ENCODE measurements around the gene SDK1.

The SDK1 gene

GRCh38 chr7:4268040-4268965 lies 967.3 kb downstream of the SDK1 start:
- no peak for DNase-seq

GRCh38 chr7:4269086-4269485 lies 968.0 kb downstream of the SDK1 start:
- DNase-seq = no peak

- no peak for DNase-seq
These were observed 968.7 kb downstream of the SDK1 start for GRCh38 chr7:4269746-4270145.

GRCh38 chr7:4270268-4270667 lies 969.2 kb downstream of the SDK1 start:
- no peak for DNase-seq

GRCh38 chr7:4270941-4271715 lies 970.1 kb downstream of the SDK1 start:
- no peak for DNase-seq

- DNase-seq = no peak
These were observed 970.6 kb downstream of the SDK1 start for GRCh38 chr7:4271716-4272015.

- DNase-seq = no peak
These were observed 971.1 kb downstream of the SDK1 start for GRCh38 chr7:4272141-4272540.

GRCh38 chr7:4273566-4274230 lies 972.6 kb downstream of the SDK1 start:
- DNase-seq = no peak

GRCh38 chr7:4274286-4274685 lies 973.2 kb downstream of the SDK1 start:
- DNase-seq = no peak

- DNase-seq = no peak
These were observed 976.9 kb downstream of the SDK1 start for GRCh38 chr7:4277936-4278335.

- DNase-seq = no peak
These were observed 978.2 kb downstream of the SDK1 start for GRCh38 chr7:4279216-4279615.

GRCh38 chr7:4281231-4281993 lies 980.4 kb downstream of the SDK1 start:
- no peak for DNase-seq

- DNase-seq = no peak
These were observed 981.6 kb downstream of the SDK1 start for GRCh38 chr7:4282434-4283223.

- no peak for DNase-seq
These were observed 985.3 kb downstream of the SDK1 start for GRCh38 chr7:4286351-4286750.

GRCh38 chr7:4288791-4289394 lies 987.8 kb downstream of the SDK1 start:
- DNase-seq = no peak

- no peak for DNase-seq
These were observed 996.3 kb downstream of the SDK1 start for GRCh38 chr7:4297165-4297917.

- no peak for DNase-seq
These were observed 996.8 kb downstream of the SDK1 start for GRCh38 chr7:4297918-4298219.

- DNase-seq = no peak
These were observed 998.4 kb downstream of the SDK1 start for GRCh38 chr7:4299431-4299830.

GRCh38 chr7:4302203-4302905 lies 1001.3 kb downstream of the SDK1 start:
- DNase-seq = no peak
